K562 (cell line): Measurements from ENCODE around the gene EPX. TPM values are rescaled to one million over a fixed set of nuclear protein-coding genes. Genes with fewer than 3 reads are reported as not detected.

ENCODE experiments used
- CSDE1 ChIP-seq, 2 experiments: fragments of 450-650 bp; IDR thresholded peaks; 2 replicates each; pipeline ENCODE4 v1.6.1; 2016; ENCODE audit warnings: mild to moderate bottlenecking in 1 of 2
- CXXC5 ChIP-seq: fragments of 250-450 bp; sonication (Bioruptor Pico); IDR thresholded peaks from 2 replicates; pipeline ENCODE4 v1.8.0; 2022; ENCODE audit warnings: inconsistent platforms, mild to moderate bottlenecking, moderate library complexity
- PTRF ChIP-seq: fragments of 450-650 bp; IDR thresholded peaks from 2 replicates; pipeline ENCODE4 v1.6.1; 2016; ENCODE audit warnings: mild to moderate bottlenecking, missing genetic modification characterization, missing compliant biosample characterization
- RBM22 ChIP-seq: fragments of 200-400 bp; formaldehyde crosslinking; IDR thresholded peaks from 2 replicates; pipeline ENCODE4 v1.6.1; 2018; ENCODE audit warnings: low read length, low read depth; ENCODE audit not compliant: poor library complexity, severe bottlenecking
- RFX5 ChIP-seq: IDR thresholded peaks from 2 replicates; pipeline ENCODE4 v1.6.1; 2011; ENCODE audit warnings: low read depth, mild to moderate bottlenecking, improper control_type of control experiment, low read length
- SMAD2 ChIP-seq: fragments of 150-350 bp; IDR thresholded peaks from 2 replicates; pipeline ENCODE4 v1.6.1; 2014; ENCODE audit warnings: low read depth, mild to moderate bottlenecking, low read length
- USF2 ChIP-seq: sonication (generic); formaldehyde crosslinking; IDR thresholded peaks from 2 replicates; pipeline ENCODE4 v1.5.0; 2020; ENCODE audit warnings: missing genetic modification reagents
- WHSC1 ChIP-seq: IDR thresholded peaks from one replicate; pipeline ENCODE4 v1.6.1; 2012; ENCODE audit warnings: low read length, control low read depth, inconsistent platforms
- ZBED1 ChIP-seq: IDR thresholded peaks from 2 replicates; pipeline ENCODE4 v1.6.1; 2014
- ZNF407 ChIP-seq: fragments of 450-650 bp; IDR thresholded peaks from 2 replicates; pipeline ENCODE4 v1.6.1; 2016; ENCODE audit warnings: low read depth
- ZNF449 ChIP-seq: fragments of 250-450 bp; sonication (Bioruptor Pico); IDR thresholded peaks from 2 replicates; pipeline ENCODE4 v1.8.0; 2022; ENCODE audit warnings: moderate library complexity, mild to moderate bottlenecking, inconsistent platforms
- polyA plus RNA-seq, 8 experiments: library from polyadenylated mRNA; depleted of rRNA in 4 of 8; stranded (reverse) in 5 of 8; unstranded in 3 of 8; fragments of >200 nt; fragmentation: Nextera tagmentation in 2 of 8; fragmentation: Illumina TruSeq in 1 of 8; extraction: Ambion mirVana in 2 of 8; extraction: Trizol in 1 of 8; gene quantifications; 2 replicates each; pipeline versions ENCODE4 v1.2.1 to v1.2.3, GENCODE V29; 2011 to 2014; ENCODE audit warnings: inconsistent platforms in 1 of 8, missing spikeins in 1 of 8
- total RNA-seq, 7 experiments: library from RNA; depleted of rRNA in 6 of 7; stranded (reverse); fragments of >200 nt in 6 of 7; fragmentation: Illumina TruSeq in 2 of 7; extraction: Trizol in 2 of 7; gene quantifications; 2 replicates each; pipeline versions ENCODE4 v1.2.1 to v1.2.3, GENCODE V29; 2011 to 2021; ENCODE audit warnings: low replicate concordance in 1 of 7
- TF ChIP-seq, protein P1 (sequence below): fragments of 450-650 bp; IDR thresholded peaks from 2 replicates; pipeline ENCODE4 v1.6.1; 2017; ENCODE audit warnings: antibody characterized with exemption
- TF ChIP-seq, protein P2 (sequence below): sonication (generic); formaldehyde crosslinking; IDR thresholded peaks from 2 replicates; pipeline ENCODE4 v1.9.0; 2022; ENCODE audit warnings: mild to moderate bottlenecking, missing genetic modification reagents
- TF ChIP-seq, protein P3 (sequence below): fragments of 450-650 bp; formaldehyde crosslinking; IDR thresholded peaks from 2 replicates; pipeline ENCODE4 v1.4.0; 2022; ENCODE audit warnings: mild to moderate bottlenecking, moderate library complexity

The EPX gene
- total and polyA plus RNA-seq, 9 of the 15 experiments (the other 6 are each of a cell fraction or from before 2014, with no cell fraction given) = 0.07 to 0.33 (median 0.19) TPM; not detected in 3

GRCh38 chr17:58219007-58219788 is 26.7 kb downstream of the EPX start, which contains the start of gene MKS1 (continued):
- TF ChIP-seq, protein P1, sequence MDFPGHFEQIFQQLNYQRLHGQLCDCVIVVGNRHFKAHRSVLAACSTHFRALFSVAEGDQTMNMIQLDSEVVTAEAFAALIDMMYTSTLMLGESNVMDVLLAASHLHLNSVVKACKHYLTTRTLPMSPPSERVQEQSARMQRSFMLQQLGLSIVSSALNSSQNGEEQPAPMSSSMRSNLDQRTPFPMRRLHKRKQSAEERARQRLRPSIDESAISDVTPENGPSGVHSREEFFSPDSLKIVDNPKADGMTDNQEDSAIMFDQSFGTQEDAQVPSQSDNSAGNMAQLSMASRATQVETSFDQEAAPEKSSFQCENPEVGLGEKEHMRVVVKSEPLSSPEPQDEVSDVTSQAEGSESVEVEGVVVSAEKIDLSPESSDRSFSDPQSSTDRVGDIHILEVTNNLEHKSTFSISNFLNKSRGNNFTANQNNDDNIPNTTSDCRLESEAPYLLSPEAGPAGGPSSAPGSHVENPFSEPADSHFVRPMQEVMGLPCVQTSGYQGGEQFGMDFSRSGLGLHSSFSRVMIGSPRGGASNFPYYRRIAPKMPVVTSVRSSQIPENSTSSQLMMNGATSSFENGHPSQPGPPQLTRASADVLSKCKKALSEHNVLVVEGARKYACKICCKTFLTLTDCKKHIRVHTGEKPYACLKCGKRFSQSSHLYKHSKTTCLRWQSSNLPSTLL = no peak
- TF ChIP-seq, protein P2, sequence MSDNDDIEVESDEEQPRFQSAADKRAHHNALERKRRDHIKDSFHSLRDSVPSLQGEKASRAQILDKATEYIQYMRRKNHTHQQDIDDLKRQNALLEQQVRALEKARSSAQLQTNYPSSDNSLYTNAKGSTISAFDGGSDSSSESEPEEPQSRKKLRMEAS (CRISPR knock-in tag) = peak; percentile 89
- TF ChIP-seq ZNF449 (CRISPR knock-in tag) = no peak
- no peak for TF ChIP-seq RFX5
- TF ChIP-seq ZNF407 = no peak
- TF ChIP-seq USF2 = no peak
- no peak for TF ChIP-seq WHSC1
- no peak for TF ChIP-seq SMAD2
- TF ChIP-seq, protein P3, sequence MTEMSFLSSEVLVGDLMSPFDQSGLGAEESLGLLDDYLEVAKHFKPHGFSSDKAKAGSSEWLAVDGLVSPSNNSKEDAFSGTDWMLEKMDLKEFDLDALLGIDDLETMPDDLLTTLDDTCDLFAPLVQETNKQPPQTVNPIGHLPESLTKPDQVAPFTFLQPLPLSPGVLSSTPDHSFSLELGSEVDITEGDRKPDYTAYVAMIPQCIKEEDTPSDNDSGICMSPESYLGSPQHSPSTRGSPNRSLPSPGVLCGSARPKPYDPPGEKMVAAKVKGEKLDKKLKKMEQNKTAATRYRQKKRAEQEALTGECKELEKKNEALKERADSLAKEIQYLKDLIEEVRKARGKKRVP (CRISPR knock-in tag) = no peak
- TF ChIP-seq CXXC5 (CRISPR knock-in tag) = peak; percentile 85
- no peak for TF ChIP-seq ZBED1
- TF ChIP-seq PTRF (tag) = no peak
- TF ChIP-seq RBM22 = no peak
- peak in 1 of 2 experiments; percentile 67; a peak in 1 of 4 replicates for TF ChIP-seq CSDE1 (IDR thresholded peaks at IDR 0.05)
